Natural killer cell treated with Interleukin-12 subunit alpha and Interleukin-12 subunit beta and Interleukin-15 and Interleukin-18, amount 100 ng/mL, for 72 hours (primary cell): Measurements from ENCODE around the gene FRG2. TPM values are rescaled to one million over a fixed set of nuclear protein-coding genes. Genes with fewer than 3 reads are reported as not detected.
"Not testable (repeated sequence)": the region's sequence is repeated elsewhere in the genome, so short reads cannot be mapped to it uniquely, and the experiment has no call there.

Experiments
- ATAC-seq, 2 donors: fragments of 150-1000 bp; cut with Tn5 transposase in 1 of 2; sonication (Bioruptor Pico), chemical (Tn5 transposase) in 1 of 2; 2 replicates each; pipeline ENCODE4 v1.10.0; 2021
- DNase-seq: peaks from one replicate; pipeline ENCODE4 v3.0.0; 2022; ENCODE audit warnings: low spot score
- H3K27ac Mint-ChIP-seq, 2 donors: 1 replicate in 1 of 2; 2 replicates in 1 of 2; pipeline ENCODE4 v1.8.0; 2022; ENCODE audit warnings: mixed read lengths in 2 of 2, mild to moderate bottlenecking in 1 of 2, moderate library complexity in 1 of 2
- H3K27me3 Mint-ChIP-seq, 2 donors: 1 replicate in 1 of 2; 2 replicates in 1 of 2; pipeline ENCODE4 v1.8.0; 2022; ENCODE audit warnings: mixed read lengths in 2 of 2
- H3K36me3 Mint-ChIP-seq: one replicate; pipeline ENCODE4 v1.8.0; 2022; ENCODE audit warnings: mixed read lengths
- H3K4me1 Mint-ChIP-seq, 2 donors: 1 replicate in 1 of 2; 2 replicates in 1 of 2; pipeline ENCODE4 v1.8.0; 2022; ENCODE audit warnings: low read depth in 2 of 2, mixed read lengths in 2 of 2, mild to moderate bottlenecking in 1 of 2
- H3K4me3 Mint-ChIP-seq: one replicate; pipeline ENCODE4 v1.8.0; 2022; ENCODE audit warnings: mixed read lengths
- H3K9me3 Mint-ChIP-seq: 2 replicates; pipeline ENCODE4 v1.8.0; 2022; ENCODE audit warnings: mixed read lengths
- total RNA-seq, 2 donors: library from RNA; stranded (reverse); gene quantifications; one replicate each; pipeline ENCODE4 v1.2.3, GENCODE V29; 2022

FRG2 gene
- total RNA-seq, 2 donors from 2014 or later = not detected

GRCh38 chr4:189983916-189984526 lies 43.0 kb downstream of the FRG2 start:
- H3K27me3 Mint-ChIP-seq = not testable (repeated sequence)

GRCh38 chr4:189981970-189982369 lies 45.1 kb downstream of the FRG2 start:
- DNase-seq (no peak), ATAC-seq (no peak)
- Mint-ChIP-seq H3K27me3 (no peaks in the 10 kb centered on the region), H3K27ac (no peak overlapping the region), H3K9me3 (no peaks in the 10 kb centered on the region), H3K4me1 (no peaks in the 10 kb centered on the region), H3K36me3 (no peaks in the 10 kb centered on the region), H3K4me3 (no peak overlapping the region)

More at GRCh38 chr4:189983916-189984526, 43.0 kb downstream of the FRG2 start:
- H3K36me3 Mint-ChIP-seq, H3K9me3 Mint-ChIP-seq, DNase-seq, H3K27ac Mint-ChIP-seq, H3K4me1 Mint-ChIP-seq, H3K4me3 Mint-ChIP-seq, ATAC-seq: not testable (repeated sequence)

- not testable (repeated sequence) for H3K9me3 Mint-ChIP-seq, ATAC-seq, H3K27ac Mint-ChIP-seq, H3K4me1 Mint-ChIP-seq, DNase-seq, H3K27me3 Mint-ChIP-seq, H3K36me3 Mint-ChIP-seq, H3K4me3 Mint-ChIP-seq
Measured at GRCh38 chr4:189980292-189980691, 46.8 kb downstream of the FRG2 start.

GRCh38 chr4:189979196-189980047 lies 47.6 kb downstream of the FRG2 start:
- Mint-ChIP-seq H3K4me3 (no peak overlapping the region), H3K9me3 (no peaks in the 10 kb centered on the region), H3K36me3 (no peaks in the 10 kb centered on the region), H3K27me3 (peaks cover 0 to 5% of the 10 kb centered on the region in 2 donors), H3K27ac (no peak overlapping the region), H3K4me1 (no peaks in the 10 kb centered on the region)
- DNase-seq (no peak), ATAC-seq (no peak)

Other genes with a start within 250 kb of the FRG2 start
- gene FRG1, start 86.4 kb downstream of the FRG2 start, total RNA-seq = 10 to 100 TPM; 27.5 to 51.5 TPM
- not detected for gene DBET, start 37.2 kb upstream of the FRG2 start, total RNA-seq
- gene DUX4, start 146.5 kb upstream of the FRG2 start, total RNA-seq = not detected